SW480 (cell line): ENCODE measurements around the gene PANX3.
A peak's percentile ranks its signal among the peaks of the same experiment; 100 is the strongest.

ENCODE experiments used
- DNase-seq: peaks from one replicate; pipeline ENCODE4 v3.0.0-alpha.2; 2016; ENCODE audit warnings: low spot score

Gene PANX3

DNA sequence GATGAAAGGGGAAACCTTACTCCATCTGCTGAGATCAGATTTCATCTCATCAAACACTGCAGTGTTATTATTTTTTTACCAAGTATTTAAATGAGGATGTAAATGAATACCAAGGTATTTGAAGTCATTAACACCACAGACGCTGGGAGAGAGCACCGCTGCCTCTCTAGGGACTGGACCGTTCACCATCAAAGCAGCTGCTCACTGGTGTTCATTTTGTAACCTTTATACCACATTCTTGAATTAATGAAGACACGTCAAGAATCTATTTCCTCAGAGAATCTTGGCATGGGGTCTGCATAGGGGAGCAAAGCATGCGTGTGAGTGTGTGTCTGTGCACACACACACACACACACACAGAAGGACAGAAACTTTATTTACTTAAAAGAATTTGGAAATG is 46.7 kb downstream of the PANX3 start:
- DNase-seq, result no peak

DNA sequence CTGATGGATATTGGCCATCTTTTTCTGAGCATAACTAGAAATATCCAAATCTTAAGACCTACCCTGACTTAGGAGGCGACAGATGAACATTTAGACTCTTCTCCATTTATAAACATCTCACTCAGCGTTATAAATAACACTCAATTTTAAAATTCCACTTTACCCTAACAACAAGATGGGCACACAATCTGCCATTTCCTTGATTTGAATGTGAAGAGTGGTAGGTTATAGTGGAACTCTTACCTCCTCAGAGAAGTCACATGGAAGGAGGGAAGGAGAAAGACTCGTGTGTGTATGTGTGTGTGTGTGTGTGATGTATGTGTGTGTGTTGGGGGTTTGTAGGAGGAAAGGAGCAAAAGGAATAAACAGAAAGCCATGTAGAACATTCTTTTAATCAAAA is 47.3 kb downstream of the PANX3 start:
- DNase-seq, result no peak

DNA sequence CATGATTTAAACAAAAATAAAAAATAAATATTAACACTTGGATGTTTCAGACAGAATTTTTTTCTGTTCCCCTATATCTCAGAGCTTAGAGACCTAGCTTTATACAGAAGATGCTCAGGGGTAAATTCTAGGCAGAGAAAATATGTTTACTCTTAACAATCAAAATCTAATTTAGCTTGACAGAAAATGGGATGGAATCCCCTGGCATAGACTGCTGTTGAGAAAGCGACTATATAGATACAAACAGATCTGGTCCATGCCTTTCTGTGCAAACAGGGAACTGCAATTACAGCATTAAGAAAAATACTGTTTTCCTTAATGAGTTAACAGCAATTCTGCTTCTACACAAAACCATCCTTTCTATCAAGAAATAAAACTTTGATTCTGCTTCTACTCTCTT is 47.8 kb downstream of the PANX3 start:
- DNase-seq, result no peak

DNA sequence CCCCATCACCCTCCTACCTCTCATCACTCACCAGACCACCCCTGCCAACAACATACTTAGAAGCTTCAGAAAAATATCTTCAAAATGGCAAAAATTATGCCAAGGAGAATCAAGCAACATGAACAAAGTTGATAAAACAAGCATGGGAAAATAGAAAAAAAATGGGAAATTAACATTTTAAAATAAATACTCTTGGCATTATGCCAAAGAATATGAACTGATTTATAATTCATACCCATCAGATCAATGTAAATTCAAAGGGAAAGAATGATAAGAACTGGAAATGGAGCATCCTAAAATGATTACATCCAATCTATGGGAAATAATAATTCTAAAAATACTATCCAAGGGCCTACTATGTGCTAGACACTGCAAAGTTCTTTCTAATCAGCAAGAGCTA is 50.3 kb downstream of the PANX3 start:
- DNase-seq, result no peak

DNA sequence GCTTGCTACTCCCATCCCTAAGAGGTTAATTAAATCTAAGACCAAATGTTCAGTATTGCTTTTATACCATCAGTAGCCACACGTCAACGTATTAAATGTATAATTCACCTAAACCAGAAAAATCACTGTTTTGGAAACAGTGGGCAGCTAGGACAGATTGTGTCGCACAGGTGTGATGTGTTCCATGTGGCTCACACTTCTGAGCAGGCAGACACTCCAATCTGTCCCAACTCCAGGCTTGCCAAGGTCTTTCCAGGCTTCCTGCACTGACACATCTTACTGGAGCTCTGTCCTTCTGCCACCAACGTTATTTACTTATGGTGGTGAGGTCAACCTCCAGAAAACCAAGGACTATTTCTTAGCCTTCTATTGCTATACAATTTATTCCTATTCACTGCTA is 50.9 kb downstream of the PANX3 start:
- no peak for DNase-seq

DNA sequence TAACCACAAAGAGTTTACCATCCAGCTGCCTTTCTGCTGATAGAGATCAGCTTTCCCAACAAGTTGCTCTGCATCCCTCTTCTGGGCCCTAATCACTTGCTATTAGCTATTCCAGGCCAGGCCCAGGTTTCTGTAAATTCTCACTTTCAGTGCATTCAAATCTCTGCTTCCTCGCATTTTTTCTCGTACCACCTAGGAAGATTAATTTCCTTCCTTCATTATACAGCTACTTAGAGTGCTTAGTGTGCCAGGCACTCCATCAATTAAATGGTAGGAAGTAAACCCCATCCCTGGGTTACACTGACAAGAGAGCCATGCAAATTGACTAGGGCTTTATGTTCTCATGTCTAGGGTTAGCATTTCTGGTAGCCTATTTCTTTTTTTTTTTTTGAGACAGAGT is 52.6 kb downstream of the PANX3 start:
- no peak for DNase-seq

DNA sequence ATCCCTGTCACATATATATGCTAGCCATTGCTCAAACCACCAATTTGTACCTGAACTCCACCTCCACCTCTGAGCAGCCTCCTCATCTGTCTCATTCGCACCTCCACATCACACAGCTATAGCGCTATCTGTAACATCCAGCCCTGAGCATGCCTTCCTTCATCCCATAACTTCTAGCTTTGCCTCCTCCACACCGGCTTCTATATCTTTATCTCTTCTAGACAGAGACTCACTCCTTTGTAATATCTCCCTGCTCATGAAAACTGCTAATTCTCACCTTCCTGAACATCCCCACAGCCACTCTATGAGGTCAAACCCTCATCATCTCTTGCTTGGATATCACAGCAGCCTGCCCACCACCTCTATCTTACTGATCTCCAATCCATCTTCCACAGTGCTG is 56.4 kb downstream of the PANX3 start:
- no peak for DNase-seq

DNA sequence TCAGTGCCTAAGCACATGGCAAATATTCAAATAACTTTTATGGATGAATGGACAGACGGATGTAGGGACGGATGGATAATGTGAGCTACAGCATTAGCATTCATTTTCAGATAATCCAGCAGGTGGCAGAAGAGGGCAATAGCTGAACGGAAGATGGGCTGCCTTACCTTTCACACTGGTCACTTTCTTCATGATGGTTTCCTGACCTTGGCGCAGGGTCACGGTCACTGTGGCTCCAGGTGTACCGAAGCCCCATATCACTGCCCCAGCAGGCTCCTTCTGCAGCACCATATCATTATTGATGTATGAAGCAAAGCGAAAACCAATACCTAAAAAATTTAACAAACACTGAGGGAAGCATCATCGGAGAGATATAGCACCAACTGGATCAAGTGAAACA is 58.0 kb downstream of the PANX3 start:
- peak; percentile 63 for DNase-seq
